BLaER1 treated with 17β-estradiol and CSF1 and Interleukin-3, amounts not matched to agents 10 nM and 100 nM (cell line): Measurements from ENCODE around the gene BOLA3.
"Not testable (repeated sequence)": the region's sequence is repeated elsewhere in the genome, so short reads cannot be mapped to it uniquely, and the experiment has no call there.

Experiments used
- H3K27ac ChIP-seq, 11 experiments: shearing (Covaris generic); formaldehyde crosslinking; 2 replicates each; pipeline ENCODE4 v1.8.1; 2022
- H3K27me3 ChIP-seq, 11 experiments: shearing (Covaris generic); formaldehyde crosslinking; 2 replicates each; pipeline ENCODE4 v1.8.1; 2022
- H3K36me3 ChIP-seq, 11 experiments: shearing (Covaris generic); formaldehyde crosslinking; 2 replicates each; pipeline ENCODE4 v1.8.1; 2022
- H3K4me1 ChIP-seq, 10 experiments: shearing (Covaris generic); formaldehyde crosslinking; 2 replicates each; pipeline ENCODE4 v1.8.1; 2022
- H3K4me2 ChIP-seq, 11 experiments: shearing (Covaris generic); formaldehyde crosslinking; 2 replicates each; pipeline ENCODE4 v1.8.1; 2022
- H3K4me3 ChIP-seq, 10 experiments: shearing (Covaris generic); formaldehyde crosslinking; 2 replicates each; pipeline ENCODE4 v1.8.1; 2022
- H3K9ac ChIP-seq, 11 experiments: shearing (Covaris generic); formaldehyde crosslinking; 2 replicates each; pipeline ENCODE4 v1.8.1; 2022
- H3K9me3 ChIP-seq, 11 experiments: shearing (Covaris generic); formaldehyde crosslinking; replicated peaks in 1 of 11; 2 replicates each; pipeline ENCODE4 v1.8.1; 2022
- H4K20me1 ChIP-seq, 11 experiments: shearing (Covaris generic); formaldehyde crosslinking; 2 replicates each; pipeline ENCODE4 v1.8.1; 2022
- Cebpa-rat ChIP-seq, 11 experiments: shearing (Covaris generic); IDR thresholded peaks; 2 replicates each; pipeline ENCODE4 v1.8.1; 2022

The BOLA3 gene

DNA sequence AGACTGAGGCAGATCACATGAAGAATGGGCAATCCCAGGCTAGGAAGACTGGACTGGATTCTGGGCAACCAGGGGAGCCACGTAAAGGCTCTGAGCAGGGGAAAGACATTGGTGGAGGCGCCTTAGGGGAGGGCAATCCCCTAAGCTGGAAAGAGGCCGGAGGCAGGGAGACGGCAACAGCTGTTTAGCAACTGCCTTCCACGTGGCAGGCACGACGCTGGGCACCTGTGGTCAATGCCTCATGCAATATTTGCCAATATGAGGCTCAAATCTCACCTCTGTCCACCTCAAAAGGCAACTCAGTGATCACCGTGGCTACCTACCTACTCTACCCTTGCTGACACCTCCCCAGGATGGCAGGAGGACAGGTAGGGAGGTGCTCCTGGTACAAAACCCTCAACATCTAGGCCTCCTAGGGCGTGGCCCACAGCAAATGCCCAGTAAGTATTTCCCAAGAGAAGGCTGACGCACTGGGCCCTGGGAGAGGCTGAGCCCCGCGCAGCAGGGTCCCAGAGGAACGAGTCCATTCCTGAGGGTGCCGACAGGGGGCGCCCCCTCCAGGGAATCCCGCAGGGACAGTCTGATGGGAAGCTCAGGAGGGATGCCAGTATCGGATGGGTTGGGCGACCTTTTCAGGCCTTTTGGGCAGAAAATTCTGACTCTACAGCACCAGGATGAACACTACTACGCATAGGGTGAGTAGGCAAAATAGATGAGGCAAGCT lies 8.9 kb downstream of the BOLA3 start:
- Histone ChIP-seq H3K4me2 (peak overlapping the region in 6 of 11 experiments; percentile 5 to 38 (median 18); a peak in 7 of 22 replicates), H3K9me3 (no peaks in the 10 kb centered on the region), H3K9ac (no peak overlapping the region), H4K20me1 (peaks cover 0 to 17% (median 8%) of the 10 kb centered on the region in 11 experiments; a peak in 6 of 22 replicates), H3K27ac (no peak overlapping the region), H3K27me3 (no peaks in the 10 kb centered on the region), H3K4me3 (no peak overlapping the region), H3K4me1 (peaks cover 0 to 13% (median 10%) of the 10 kb centered on the region in 10 experiments; a peak in 12 of 20 replicates), H3K36me3 (peaks cover 22 to 92% (median 63%) of the 10 kb centered on the region in 11 experiments)
- TF ChIP-seq Cebpa-rat (IDR thresholded peaks at IDR 0.05): no peak

- Histone ChIP-seq H4K20me1 (peaks cover 0 to 17% (median 8%) of the 10 kb centered on the region in 11 experiments; a peak in 6 of 22 replicates), H3K9ac (no peak overlapping the region), H3K36me3 (peaks cover 28 to 95% (median 69%) of the 10 kb centered on the region in 11 experiments), H3K4me1 (peaks cover 0 to 13% (median 10%) of the 10 kb centered on the region in 10 experiments; a peak in 12 of 20 replicates), H3K9me3 (peaks cover 0 to 5% (median 0%) of the 10 kb centered on the region in 11 experiments; a peak in 1 of 22 replicates), H3K4me2 (peak overlapping the region in 6 of 11 experiments; percentile 5 to 38 (median 18); a peak in 8 of 22 replicates), H3K27me3 (no peaks in the 10 kb centered on the region), H3K4me3 (no peak overlapping the region), H3K27ac (no peak overlapping the region)
- TF ChIP-seq Cebpa-rat (IDR thresholded peaks at IDR 0.05): no peak
Measured at GRCh38 chr2:74137651-74138599, 9.8 kb downstream of the BOLA3 start.

DNA sequence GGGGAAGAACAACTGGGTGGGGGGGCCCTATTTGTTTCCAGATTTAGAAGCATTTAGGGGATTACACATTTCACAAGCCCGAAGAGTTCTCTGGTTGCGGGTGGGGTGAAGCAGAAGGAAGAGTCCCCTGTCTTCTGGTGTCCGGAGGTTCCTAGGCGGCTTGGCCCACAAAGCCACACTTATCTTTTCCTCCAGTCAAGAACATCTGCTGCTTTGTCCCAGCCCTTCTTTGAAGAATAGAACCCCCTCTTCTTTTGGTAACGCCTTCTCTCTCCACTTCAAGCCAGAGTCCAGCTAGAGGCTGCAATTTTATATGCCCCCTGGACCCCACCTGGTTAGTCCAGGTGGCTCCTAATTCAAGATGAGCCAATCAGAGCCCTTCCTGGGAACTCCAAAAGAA lies 15.8 kb downstream of the BOLA3 start:
- Histone ChIP-seq H4K20me1 (no peaks in the 10 kb centered on the region; a peak in 2 of 22 replicates), H3K36me3 (peaks cover 11 to 42% (median 31%) of the 10 kb centered on the region in 11 experiments), H3K9me3 (peaks cover 0 to 5% (median 0%) of the 10 kb centered on the region in 11 experiments; a peak in 1 of 22 replicates), H3K27me3 (no peaks in the 10 kb centered on the region), H3K4me2 (peak overlapping the region in 2 of 11 experiments; percentile 21 to 26; a peak in 3 of 22 replicates), H3K4me1 (peaks cover 0 to 7% (median 0%) of the 10 kb centered on the region in 10 experiments; a peak in 5 of 20 replicates), H3K4me3 (no peak overlapping the region), H3K9ac (no peak overlapping the region), H3K27ac (no peak overlapping the region)
- TF ChIP-seq Cebpa-rat (IDR thresholded peaks at IDR 0.05): no peak

- H3K4me1 ChIP-seq: peaks cover 0 to 7% (median 0%) of the 10 kb centered on the region in 10 experiments; a peak in 5 of 20 replicates
- H3K9ac ChIP-seq: no peak overlapping the region
- H3K27ac ChIP-seq: no peak overlapping the region
- no peaks in the 10 kb centered on the region for H3K27me3 ChIP-seq
- H3K9me3 ChIP-seq: peaks cover 0 to 5% (median 0%) of the 10 kb centered on the region in 11 experiments; a peak in 1 of 22 replicates
- H4K20me1 ChIP-seq: no peaks in the 10 kb centered on the region
- H3K4me3 ChIP-seq: no peak overlapping the region
- H3K4me2 ChIP-seq: no peak overlapping the region
- no peak for TF ChIP-seq Cebpa-rat (IDR thresholded peaks at IDR 0.05)
- peaks cover 11 to 30% (median 22%) of the 10 kb centered on the region in 11 experiments for H3K36me3 ChIP-seq
Measured at GRCh38 chr2:74130211-74130995, 17.3 kb downstream of the BOLA3 start.

DNA sequence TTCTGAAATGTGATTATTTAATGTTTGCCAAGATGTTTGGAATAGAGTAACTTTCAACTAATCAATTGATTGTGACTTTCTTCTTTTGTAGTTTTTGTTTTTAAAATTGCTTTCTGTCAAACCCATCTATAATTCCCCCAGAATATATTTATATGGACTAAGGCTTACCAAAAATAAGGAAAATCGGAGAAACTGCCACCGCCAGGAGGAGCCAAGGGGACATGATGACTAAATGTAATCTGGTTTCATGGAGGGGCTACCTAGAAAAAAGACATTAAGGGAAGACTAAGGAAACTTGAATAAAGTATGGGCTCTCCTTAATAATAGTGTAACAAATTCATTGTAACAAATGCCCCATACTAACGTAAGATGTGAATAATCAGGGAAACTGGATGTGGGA lies 19.5 kb downstream of the BOLA3 start:
- Histone ChIP-seq H3K4me1 (peaks cover 0 to 7% (median 0%) of the 10 kb centered on the region in 10 experiments; a peak in 5 of 20 replicates), H3K4me3 (no peak overlapping the region), H3K36me3 (peaks cover 0 to 9% (median 2%) of the 10 kb centered on the region in 11 experiments; a peak in 13 of 22 replicates), H4K20me1 (no peaks in the 10 kb centered on the region), H3K4me2 (no peak overlapping the region), H3K9ac (no peak overlapping the region), H3K9me3 (peaks cover 2 to 13% (median 8%) of the 10 kb centered on the region in 11 experiments), H3K27me3 (no peaks in the 10 kb centered on the region), H3K27ac (no peak overlapping the region)
- no peak for TF ChIP-seq Cebpa-rat (IDR thresholded peaks at IDR 0.05)

- H3K9ac ChIP-seq, H3K4me2 ChIP-seq, H3K36me3 ChIP-seq, H3K27ac ChIP-seq, H4K20me1 ChIP-seq, H3K4me3 ChIP-seq, H3K27me3 ChIP-seq, H3K4me1 ChIP-seq: not testable (repeated sequence)
- H3K9me3 ChIP-seq: peaks cover 18 to 41% (median 33%) of the 10 kb centered on the region in 11 experiments
Measured at GRCh38 chr2:74123955-74124354, 23.8 kb downstream of the BOLA3 start.

DNA sequence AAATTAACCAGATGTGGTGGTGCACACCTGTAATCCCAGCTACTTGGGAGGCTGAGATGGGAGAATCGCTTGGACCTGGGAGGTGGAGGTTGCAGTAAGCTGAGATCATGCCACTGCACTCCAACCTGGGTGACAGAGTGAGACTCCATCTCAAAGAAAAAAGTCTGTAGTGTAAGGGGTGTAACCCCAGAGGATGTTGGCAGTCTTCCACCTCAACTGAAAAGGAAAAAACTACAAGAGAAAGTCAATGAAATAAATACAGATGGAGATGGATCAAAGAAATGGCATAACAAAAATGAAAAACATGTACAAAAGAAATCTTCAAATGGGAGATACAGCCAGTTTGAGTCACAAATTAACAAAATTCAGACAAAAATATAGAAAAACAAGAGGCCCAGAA lies 25.9 kb downstream of the BOLA3 start:
- H4K20me1 ChIP-seq, H3K9ac ChIP-seq, H3K4me3 ChIP-seq, H3K27me3 ChIP-seq, H3K4me2 ChIP-seq, H3K4me1 ChIP-seq, H3K27ac ChIP-seq, H3K36me3 ChIP-seq: not testable (repeated sequence)
- H3K9me3 ChIP-seq: peaks cover 18 to 41% (median 33%) of the 10 kb centered on the region in 11 experiments
